Nephron progenitor cell (in vitro differentiated cells): ENCODE results near the gene LAMC2.

Experiments
- DNase-seq: peaks from one replicate; pipeline ENCODE4 v3.0.0; 2021
- H3K27ac Mint-ChIP-seq: 2 replicates; pipeline ENCODE4 v1.8.0; 2021; ENCODE audit warnings: mild to moderate bottlenecking, moderate library complexity, mixed read lengths
- H3K27me3 Mint-ChIP-seq: 2 replicates; pipeline ENCODE4 v1.8.0; 2021; ENCODE audit warnings: mild to moderate bottlenecking, low read depth, mixed read lengths; ENCODE audit not compliant: poor library complexity
- H3K36me3 Mint-ChIP-seq: 2 replicates; pipeline ENCODE4 v1.8.0; 2021; ENCODE audit warnings: low read depth, mixed read lengths
- H3K4me1 Mint-ChIP-seq: 2 replicates; pipeline ENCODE4 v1.8.0; 2021; ENCODE audit warnings: mixed read lengths
- H3K4me3 Mint-ChIP-seq: 2 replicates; pipeline ENCODE4 v1.8.0; 2021; ENCODE audit warnings: mild to moderate bottlenecking, moderate library complexity, mixed read lengths
- H3K9me3 Mint-ChIP-seq: 2 replicates; pipeline ENCODE4 v1.8.0; 2021; ENCODE audit warnings: mild to moderate bottlenecking, moderate library complexity, mixed read lengths
- CTCF ChIP-seq: fragments of 200-600 bp; sonication (generic); IDR thresholded peaks from 2 replicates; pipeline ENCODE4 v1.5.0; 2021; ENCODE audit warnings: antibody characterized with exemption

Gene LAMC2

GRCh38 chr1:183185941-183186490 is at the start of gene LAMC2:
Gene LAMC2, plus strand, starts transcription at chr1:183186264. Its CDS starts 89 bp downstream, at chr1:183186353.
- Mint-ChIP-seq H3K4me3 (peak within 1 kb of the TSS; percentile 87), H3K9me3 (no peaks in the 10 kb centered on the region), H3K4me1 (peaks cover 20% of the 10 kb centered on the region), H3K27ac (no peak within 1 kb of the TSS), H3K36me3 (no peaks in the 10 kb centered on the region), H3K27me3 (peaks cover 30% of the 10 kb centered on the region)
- DNase-seq: peak; percentile 67
- TF ChIP-seq CTCF: peak; percentile 33

GRCh38 chr1:183137782-183138181 is 48.3 kb upstream of the LAMC2 start:
- H3K9me3 Mint-ChIP-seq: no peaks in the 10 kb centered on the region
- DNase-seq: no peak
- peaks cover 93% of the 10 kb centered on the region for H3K36me3 Mint-ChIP-seq
- H3K4me3 Mint-ChIP-seq: no peak overlapping the region
- no peak for TF ChIP-seq CTCF
- H3K27me3 Mint-ChIP-seq: no peaks in the 10 kb centered on the region
- no peaks in the 10 kb centered on the region for H3K4me1 Mint-ChIP-seq
- no peak overlapping the region for H3K27ac Mint-ChIP-seq

DNA sequence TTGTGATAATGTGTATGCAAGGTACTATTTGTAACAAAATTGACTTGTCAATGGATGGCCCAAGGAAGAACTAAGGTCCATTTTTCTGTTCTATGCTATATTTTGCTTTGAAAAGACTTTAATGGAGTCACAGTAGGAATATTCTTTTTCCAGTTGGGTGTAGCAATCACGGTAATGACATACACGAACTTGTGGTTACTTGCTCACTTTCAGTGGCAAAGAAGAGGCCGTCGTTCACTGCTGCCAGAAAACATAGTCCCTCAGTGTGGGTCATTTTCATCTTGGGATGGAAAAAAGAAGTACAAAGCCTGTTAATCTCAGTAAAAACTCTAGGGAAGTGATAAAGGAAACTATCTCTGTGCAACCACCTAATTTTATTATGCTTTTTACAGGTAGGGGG is 47.8 kb upstream of the LAMC2 start:
- no peak for TF ChIP-seq CTCF
- Mint-ChIP-seq H3K36me3 (peaks cover 95% of the 10 kb centered on the region), H3K27ac (no peak overlapping the region), H3K4me1 (no peaks in the 10 kb centered on the region), H3K9me3 (no peaks in the 10 kb centered on the region), H3K27me3 (no peaks in the 10 kb centered on the region), H3K4me3 (no peak overlapping the region)
- no peak for DNase-seq

DNA sequence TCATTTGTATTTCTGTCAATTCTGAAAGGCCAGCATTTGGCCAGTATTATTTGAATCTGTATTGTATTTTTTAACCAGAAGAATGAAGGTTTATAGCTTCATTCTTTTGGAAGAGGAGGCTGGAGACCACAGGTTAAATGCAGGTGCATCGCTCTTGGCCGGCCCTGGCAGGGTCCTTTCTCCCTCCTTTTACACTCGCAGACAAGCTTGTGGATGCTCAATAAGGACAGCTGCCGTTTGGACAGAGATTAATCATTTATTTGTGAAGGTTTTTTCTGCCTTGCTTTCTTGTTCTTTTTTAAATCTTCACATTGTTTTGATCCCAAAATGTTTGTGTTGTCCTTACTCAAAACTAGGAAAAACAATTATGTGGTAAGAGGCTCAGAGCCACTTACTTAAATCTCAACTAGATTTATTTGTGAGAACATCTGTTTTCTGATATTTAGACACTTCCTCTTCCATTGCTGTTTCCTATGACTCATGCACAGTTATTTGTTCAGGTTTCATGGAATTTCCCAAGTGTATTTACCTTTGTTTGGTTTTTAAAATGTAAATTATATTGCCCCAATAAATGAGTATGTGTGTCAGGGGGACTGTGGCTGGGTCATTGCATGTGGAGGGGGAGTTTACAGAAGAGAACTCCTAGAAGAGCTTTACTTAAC is 46.7 kb upstream of the LAMC2 start:
- DNase-seq: no peak
- H3K4me1 Mint-ChIP-seq: no peaks in the 10 kb centered on the region
- H3K9me3 Mint-ChIP-seq: no peaks in the 10 kb centered on the region
- peaks cover 95% of the 10 kb centered on the region for H3K36me3 Mint-ChIP-seq
- H3K4me3 Mint-ChIP-seq: no peak overlapping the region
- no peaks in the 10 kb centered on the region for H3K27me3 Mint-ChIP-seq
- TF ChIP-seq CTCF: no peak
- H3K27ac Mint-ChIP-seq: peak overlapping the region; percentile 18

DNA sequence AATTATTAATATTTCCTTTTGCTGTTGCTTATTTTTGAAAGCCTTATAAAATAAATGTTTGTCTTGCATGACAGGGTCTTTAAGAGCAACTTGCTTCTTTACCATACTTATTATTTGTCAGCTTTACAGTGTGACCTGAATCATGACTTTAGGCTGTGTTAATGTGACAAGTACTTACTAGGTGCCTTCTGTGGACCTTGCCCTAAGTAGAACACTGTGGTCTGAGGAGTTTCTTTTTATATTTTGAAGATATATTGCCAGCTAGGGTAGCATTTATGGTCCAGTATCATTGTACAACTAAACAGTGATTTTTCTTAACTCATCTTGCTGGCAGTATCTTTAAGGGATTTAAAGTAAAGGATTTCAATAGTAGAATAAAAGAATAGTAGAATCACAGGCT is 45.4 kb upstream of the LAMC2 start:
- DNase-seq: no peak
- H3K36me3 Mint-ChIP-seq: peaks cover 87% of the 10 kb centered on the region
- peak overlapping the region; percentile 37 for H3K27ac Mint-ChIP-seq
- no peaks in the 10 kb centered on the region for H3K9me3 Mint-ChIP-seq
- no peaks in the 10 kb centered on the region for H3K4me1 Mint-ChIP-seq
- H3K27me3 Mint-ChIP-seq: no peaks in the 10 kb centered on the region
- no peak overlapping the region for H3K4me3 Mint-ChIP-seq
- TF ChIP-seq CTCF: no peak

GRCh38 chr1:183142171-183142570 is 43.9 kb upstream of the LAMC2 start:
- Mint-ChIP-seq H3K4me3 (no peak overlapping the region), H3K36me3 (peaks cover 72% of the 10 kb centered on the region), H3K9me3 (no peaks in the 10 kb centered on the region)

More at GRCh38 chr1:183142171-183142570, 43.9 kb upstream of the LAMC2 start:
- DNase-seq: no peak
- Mint-ChIP-seq H3K27ac (peak overlapping the region; percentile 53), H3K4me1 (no peaks in the 10 kb centered on the region), H3K27me3 (no peaks in the 10 kb centered on the region)
- TF ChIP-seq CTCF: no peak
